Mammary epithelial cell (primary cell): Measurements from ENCODE around the gene AIPL1.

Source experiments
- EZH2 ChIP-seq: IDR thresholded peaks from 2 replicates; pipeline ENCODE4 v1.6.1; 2012; ENCODE audit warnings: low read length, inconsistent platforms, borderline replicate concordance
- TF ChIP-seq, protein P1 (sequence below), 2 donors: IDR thresholded peaks in 1 of 2; conservative IDR thresholded peaks in 1 of 2; 2 replicates each; pipeline ENCODE4 v1.5.1; 2011 to 2012; ENCODE audit warnings: inconsistent platforms in 2 of 2, low read length in 2 of 2, mild to moderate bottlenecking in 2 of 2, control low read depth in 1 of 2, low read depth in 1 of 2; ENCODE audit not compliant: insufficient read depth in 1 of 2; ENCODE audit errors: extremely low read depth in 1 of 2

DNA sequence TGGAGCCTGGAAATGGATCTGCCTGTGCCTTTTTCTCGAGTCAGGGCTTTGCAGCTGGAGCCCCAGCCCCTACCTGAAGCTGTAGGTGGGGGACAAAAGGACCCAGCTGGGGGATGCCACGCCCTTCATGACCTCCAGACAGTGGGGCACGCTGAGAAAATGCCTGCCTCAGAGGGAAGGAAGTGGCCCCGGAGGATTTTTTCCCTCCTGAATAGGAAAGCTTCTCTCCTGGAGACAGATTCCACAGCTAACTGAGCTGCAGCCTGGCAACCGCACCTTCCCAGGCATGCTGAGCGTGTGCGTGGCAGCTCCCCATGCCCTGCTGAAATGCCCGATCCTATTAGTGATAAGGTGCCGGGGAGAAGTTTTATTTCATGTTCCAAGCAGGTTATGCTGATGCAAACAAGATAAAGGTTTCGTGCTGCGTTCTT, 58.0 kb downstream of the AIPL1 start:
- TF ChIP-seq, protein P1, sequence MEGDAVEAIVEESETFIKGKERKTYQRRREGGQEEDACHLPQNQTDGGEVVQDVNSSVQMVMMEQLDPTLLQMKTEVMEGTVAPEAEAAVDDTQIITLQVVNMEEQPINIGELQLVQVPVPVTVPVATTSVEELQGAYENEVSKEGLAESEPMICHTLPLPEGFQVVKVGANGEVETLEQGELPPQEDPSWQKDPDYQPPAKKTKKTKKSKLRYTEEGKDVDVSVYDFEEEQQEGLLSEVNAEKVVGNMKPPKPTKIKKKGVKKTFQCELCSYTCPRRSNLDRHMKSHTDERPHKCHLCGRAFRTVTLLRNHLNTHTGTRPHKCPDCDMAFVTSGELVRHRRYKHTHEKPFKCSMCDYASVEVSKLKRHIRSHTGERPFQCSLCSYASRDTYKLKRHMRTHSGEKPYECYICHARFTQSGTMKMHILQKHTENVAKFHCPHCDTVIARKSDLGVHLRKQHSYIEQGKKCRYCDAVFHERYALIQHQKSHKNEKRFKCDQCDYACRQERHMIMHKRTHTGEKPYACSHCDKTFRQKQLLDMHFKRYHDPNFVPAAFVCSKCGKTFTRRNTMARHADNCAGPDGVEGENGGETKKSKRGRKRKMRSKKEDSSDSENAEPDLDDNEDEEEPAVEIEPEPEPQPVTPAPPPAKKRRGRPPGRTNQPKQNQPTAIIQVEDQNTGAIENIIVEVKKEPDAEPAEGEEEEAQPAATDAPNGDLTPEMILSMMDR (conservative IDR thresholded peaks at IDR 0.05 in 1 of 2, IDR thresholded peaks at IDR 0.05 in 1 of 2; ENCODE audit: extremely low read depth in 1 of 2, insufficient read depth in 1 of 2, low read depth in 1 of 2, low read length in 2 of 2) = no peak
- TF ChIP-seq EZH2 = no peak
